Measurements from ENCODE around the gene SLAIN1. TPM values are rescaled to one million over a fixed set of nuclear protein-coding genes. Genes with fewer than 3 reads are reported as not detected.

SLAIN1 gene
- total RNA-seq, 1 experiment from 2014 or later: not detected

GRCh38 chr13:77806518-77806917 is 109.0 kb downstream of the SLAIN1 start:
- POLR2A ChIA-PET: interaction anchor here (0.7 kb wide), 2 partner anchors 40 to 96 kb away, joined by 3 read pairs; no protein-coding TSS in a partner anchor
- no peaks in the 10 kb centered on the region for H3K9me3 Mint-ChIP-seq (ENCODE audit: unreplicated experiment)
- no peaks in the 10 kb centered on the region for H3K4me1 Mint-ChIP-seq (ENCODE audit: insufficient read depth, unreplicated experiment)
- H3K36me3 Mint-ChIP-seq (ENCODE audit: insufficient read depth, unreplicated experiment): no peaks in the 10 kb centered on the region
- H3K4me3 Mint-ChIP-seq (ENCODE audit: unreplicated experiment): no peak overlapping the region
- peaks cover 73% of the 10 kb centered on the region for H3K27me3 Mint-ChIP-seq (ENCODE audit: insufficient read depth, unreplicated experiment)
- TF ChIP-seq CTCF (IDR thresholded peaks at IDR 0.05; ENCODE audit: unreplicated experiment): no peak
- CTCF ChIA-PET: interaction anchor here (0.6 to 1.8 kb wide), 8 partner anchors 8 to 604 kb away, joined by 3 to 9 read pairs (median 3); no protein-coding TSS in a partner anchor
- no TSS peak for BruUV-seq (replicated peaks)
- no peak for DNase-seq (ENCODE audit: unreplicated experiment)
- no peak overlapping the region for H3K27ac Mint-ChIP-seq (ENCODE audit: low read depth, unreplicated experiment)
- intact Hi-C loops (cut with micrococcal nuclease): no loop called here

DNA sequence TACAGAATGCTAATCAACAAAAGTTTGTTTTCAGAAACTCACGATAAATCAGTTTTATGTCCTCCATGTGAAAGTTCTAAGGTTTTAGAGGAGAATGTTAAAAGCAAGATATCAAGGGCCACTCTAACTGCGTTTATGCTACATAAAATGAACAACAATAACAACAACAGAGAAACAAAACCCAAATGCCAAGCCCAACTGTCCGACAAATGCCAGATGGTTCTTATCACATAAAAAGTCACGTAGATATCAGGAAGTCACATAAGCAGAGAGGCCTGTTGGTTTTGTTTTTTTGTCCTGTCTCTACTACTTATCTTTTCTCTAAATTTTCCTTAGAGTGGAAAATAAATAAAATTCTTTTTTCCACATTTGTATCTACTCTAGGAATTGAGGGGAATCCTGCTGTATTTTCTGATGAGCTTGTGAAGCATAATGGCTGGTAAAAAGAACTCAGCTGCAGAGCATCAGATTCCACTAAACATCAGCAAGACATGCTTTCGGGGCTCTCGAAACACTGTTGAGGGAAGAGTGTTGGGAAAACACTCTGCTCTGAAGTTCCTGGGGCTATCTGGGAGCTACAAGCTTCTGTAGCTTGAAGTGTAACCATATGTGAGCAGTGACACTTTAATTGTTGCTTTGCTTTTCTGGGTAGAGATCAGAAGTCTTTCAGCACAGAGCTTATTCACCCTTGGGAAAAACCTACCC is 110.1 kb downstream of the SLAIN1 start:
- TF ChIP-seq CTCF (IDR thresholded peaks at IDR 0.05; ENCODE audit: unreplicated experiment): no peak
- peaks cover 62% of the 10 kb centered on the region for H3K27me3 Mint-ChIP-seq (ENCODE audit: insufficient read depth, unreplicated experiment)
- DNase-seq (ENCODE audit: unreplicated experiment): no peak
- ChIA-PET CTCF (interaction anchor here (0.6 to 3.9 kb wide), 3 partner anchors 21 to 314 kb away, joined by 3 to 25 read pairs (median 3); no protein-coding TSS in a partner anchor), POLR2A (interaction anchor here (0.7 kb wide), 1 partner anchor 95 kb away, joined by 3 read pairs; no protein-coding TSS in a partner anchor)
- H3K9me3 Mint-ChIP-seq (ENCODE audit: unreplicated experiment): no peaks in the 10 kb centered on the region
- H3K27ac Mint-ChIP-seq (ENCODE audit: low read depth, unreplicated experiment): no peak overlapping the region
- H3K4me1 Mint-ChIP-seq (ENCODE audit: insufficient read depth, unreplicated experiment): no peaks in the 10 kb centered on the region
- H3K36me3 Mint-ChIP-seq (ENCODE audit: insufficient read depth, unreplicated experiment): no peaks in the 10 kb centered on the region
- intact Hi-C loops (cut with micrococcal nuclease): no loop called here
- no TSS peak for BruUV-seq (replicated peaks)
- no peak overlapping the region for H3K4me3 Mint-ChIP-seq (ENCODE audit: unreplicated experiment)

DNA sequence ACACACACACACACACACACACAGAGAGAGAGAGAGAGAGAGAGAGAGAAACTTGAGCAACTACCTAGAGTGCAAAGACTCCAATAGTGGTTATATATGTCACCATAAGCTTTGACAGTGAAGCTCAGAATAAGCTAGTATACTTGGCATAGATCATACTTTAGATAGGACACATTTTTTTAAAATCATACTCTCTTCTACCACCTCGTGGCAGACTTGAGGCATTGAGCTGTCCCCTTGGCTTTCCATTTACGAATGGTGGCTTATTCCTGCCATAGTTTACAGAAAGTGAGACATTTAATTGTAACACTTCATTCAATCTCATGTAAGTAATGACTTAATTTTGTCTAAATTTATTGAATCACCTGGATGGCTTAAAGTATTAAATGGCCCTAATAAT is 112.9 kb downstream of the SLAIN1 start:
- H3K9me3 Mint-ChIP-seq (ENCODE audit: unreplicated experiment): no peaks in the 10 kb centered on the region
- no TSS peak for BruUV-seq (replicated peaks)
- intact Hi-C loops (cut with micrococcal nuclease): loop anchor here (1.0 to 2.0 kb wide), 2 partner anchors 32 to 311 kb away; no protein-coding TSS in a partner anchor
- ChIA-PET CTCF (interaction anchor here (0.6 to 3.9 kb wide), 10 partner anchors 16 to 331 kb away, joined by 3 to 25 read pairs (median 4); no protein-coding TSS in a partner anchor), POLR2A (no interaction called here)
- TF ChIP-seq CTCF (IDR thresholded peaks at IDR 0.05; ENCODE audit: unreplicated experiment): peak; percentile 35
- peaks cover 6% of the 10 kb centered on the region for H3K4me1 Mint-ChIP-seq (ENCODE audit: insufficient read depth, unreplicated experiment)
- DNase-seq (ENCODE audit: unreplicated experiment): peak; percentile 59
- peaks cover 43% of the 10 kb centered on the region for H3K27me3 Mint-ChIP-seq (ENCODE audit: insufficient read depth, unreplicated experiment)
- H3K4me3 Mint-ChIP-seq (ENCODE audit: unreplicated experiment): no peak overlapping the region
- H3K27ac Mint-ChIP-seq (ENCODE audit: low read depth, unreplicated experiment): no peak overlapping the region
- no peaks in the 10 kb centered on the region for H3K36me3 Mint-ChIP-seq (ENCODE audit: insufficient read depth, unreplicated experiment)

GRCh38 chr13:77810878-77811277 is 113.4 kb downstream of the SLAIN1 start:
- no TSS peak for BruUV-seq (replicated peaks)
- ChIA-PET CTCF (interaction anchor here (0.7 to 3.9 kb wide), 9 partner anchors 10 to 311 kb away, joined by 3 to 25 read pairs (median 4); no protein-coding TSS in a partner anchor), POLR2A (interaction anchor here (0.6 kb wide), 1 partner anchor 34 kb away, joined by 3 read pairs; no protein-coding TSS in a partner anchor)
- no peaks in the 10 kb centered on the region for H3K9me3 Mint-ChIP-seq (ENCODE audit: unreplicated experiment)
- H3K27ac Mint-ChIP-seq (ENCODE audit: low read depth, unreplicated experiment): no peak overlapping the region
- H3K27me3 Mint-ChIP-seq (ENCODE audit: insufficient read depth, unreplicated experiment): peaks cover 43% of the 10 kb centered on the region
- H3K4me3 Mint-ChIP-seq (ENCODE audit: unreplicated experiment): no peak overlapping the region
- intact Hi-C loops (cut with micrococcal nuclease): loop anchor here (1.0 to 2.0 kb wide), 2 partner anchors 32 to 310 kb away; no protein-coding TSS in a partner anchor
- H3K4me1 Mint-ChIP-seq (ENCODE audit: insufficient read depth, unreplicated experiment): peaks cover 10% of the 10 kb centered on the region
- H3K36me3 Mint-ChIP-seq (ENCODE audit: insufficient read depth, unreplicated experiment): no peaks in the 10 kb centered on the region
- TF ChIP-seq CTCF (IDR thresholded peaks at IDR 0.05; ENCODE audit: unreplicated experiment): no peak
- no peak for DNase-seq (ENCODE audit: unreplicated experiment)
